Activated CD8-positive, alpha-beta memory T cell treated with anti-CD3 and anti-CD28 coated beads, Interleukin-2, amount 50 U/mL, for 1 hour (primary cell): ENCODE measurements around the gene SUGT1.

Experiments
- DNase-seq: peaks from one replicate; pipeline ENCODE4 v3.0.0-alpha.2; 2020; ENCODE audit errors: extremely low read depth

The SUGT1 gene

DNA sequence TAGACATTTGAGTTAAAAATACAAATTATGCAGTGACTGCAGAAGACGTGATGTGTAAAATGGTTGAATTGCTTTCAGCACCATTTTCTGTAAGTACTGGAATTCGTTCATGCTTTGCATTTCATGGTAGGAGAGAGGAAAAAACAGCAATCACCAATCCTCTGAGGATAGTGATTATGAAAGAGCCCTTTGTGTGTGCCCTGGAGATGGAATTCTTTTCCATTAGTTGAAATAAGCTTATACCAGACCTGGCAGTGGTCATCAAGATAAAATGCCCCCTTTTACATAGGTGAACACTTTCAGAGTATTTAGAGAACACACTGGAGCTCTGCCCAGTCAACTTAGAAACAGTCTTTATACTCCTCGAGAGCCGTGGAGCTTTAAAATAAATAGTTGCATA is 85.3 kb downstream of the SUGT1 start:
- DNase-seq, result no peak

DNA sequence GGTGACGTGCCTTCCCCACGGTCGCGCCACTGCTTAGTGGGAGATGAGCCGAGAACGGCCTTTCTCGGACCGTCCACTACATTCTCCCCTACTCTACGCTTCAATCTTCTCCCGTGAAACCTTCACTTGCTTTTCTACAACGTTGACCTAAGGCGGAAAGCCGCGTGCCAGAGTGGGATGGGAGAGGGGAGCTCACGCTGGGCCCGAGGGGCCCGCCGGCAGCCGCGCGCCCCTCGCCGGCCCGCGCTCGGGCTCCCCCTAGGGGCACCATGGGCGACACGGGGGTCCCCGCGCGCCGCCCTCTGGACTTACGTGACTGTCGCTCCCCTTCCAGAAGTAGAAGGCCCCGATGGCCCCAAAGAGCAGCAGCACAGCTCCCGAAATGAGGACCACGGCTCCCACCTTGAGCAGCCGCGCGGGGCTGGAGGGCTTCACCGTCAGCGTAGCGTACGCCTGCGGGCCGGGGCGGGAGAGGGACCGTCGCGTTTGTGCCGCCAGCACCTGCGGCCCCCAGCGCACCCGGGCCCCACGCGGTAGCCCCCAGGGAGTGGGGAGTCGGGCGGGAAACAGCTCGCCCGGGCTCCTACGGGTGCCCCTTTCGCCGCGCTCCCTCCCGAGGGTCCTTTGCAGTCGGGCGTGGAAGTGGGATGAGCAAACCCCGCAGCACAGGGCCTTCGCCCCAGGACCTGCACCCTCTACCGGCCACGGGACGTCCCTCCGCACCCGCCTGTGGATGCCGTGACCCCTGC is 86.3 kb downstream of the SUGT1 start:
- DNase-seq, result no peak

DNA sequence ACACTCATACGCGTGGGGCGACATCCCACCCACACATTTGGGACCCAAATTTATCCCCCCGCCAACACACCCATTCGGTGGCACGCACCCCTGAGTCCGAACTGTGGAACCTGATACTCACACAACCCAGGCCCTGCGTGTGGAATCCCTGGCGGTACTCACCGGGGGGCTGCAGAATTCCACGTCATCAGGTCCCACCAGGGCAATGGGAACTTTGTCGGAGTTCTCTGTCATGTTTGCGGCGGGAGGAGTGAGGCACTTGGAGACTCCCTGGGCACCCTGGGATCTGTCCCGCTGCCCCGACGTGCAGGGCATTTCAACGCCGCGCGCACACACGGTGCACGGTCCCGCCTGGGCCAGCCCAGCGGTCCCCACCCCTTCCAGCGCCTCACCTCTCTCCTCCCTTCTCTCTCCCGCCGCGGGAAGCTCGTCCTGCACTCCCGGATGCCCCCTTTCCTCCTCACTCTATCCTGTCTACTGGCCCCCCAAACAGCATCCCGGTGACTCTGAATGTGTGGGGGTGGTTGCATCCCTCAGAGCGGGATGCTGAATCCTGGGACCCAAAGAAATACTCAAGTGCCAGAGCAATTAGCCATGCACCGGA is 86.9 kb downstream of the SUGT1 start, which contains the start of gene CNMD:
TSS of gene CNMD (minus strand) at position 353 of the 604 bp plus-strand sequence. CDS start at position 234, 119 bp downstream.
- DNase-seq, result no peak

DNA sequence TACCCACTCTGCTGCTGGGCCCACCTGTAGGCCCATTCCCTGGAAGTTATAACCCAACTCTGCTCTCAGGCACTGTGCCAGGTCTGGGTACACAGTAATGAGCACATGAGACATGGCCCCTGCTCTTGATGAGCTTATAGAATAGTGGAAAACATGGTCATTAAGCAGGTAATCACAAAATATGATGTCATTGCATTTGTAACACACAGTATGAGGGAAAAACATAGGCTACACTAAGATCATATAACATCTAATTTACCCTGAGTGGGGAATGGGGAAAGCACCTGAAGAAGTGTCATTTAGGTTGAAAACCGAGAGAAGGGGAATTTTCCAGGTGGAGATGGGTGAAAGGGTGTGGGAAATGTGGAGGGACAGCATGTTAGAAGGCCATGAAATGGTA is 90.9 kb downstream of the SUGT1 start:
- no peak for DNase-seq

DNA sequence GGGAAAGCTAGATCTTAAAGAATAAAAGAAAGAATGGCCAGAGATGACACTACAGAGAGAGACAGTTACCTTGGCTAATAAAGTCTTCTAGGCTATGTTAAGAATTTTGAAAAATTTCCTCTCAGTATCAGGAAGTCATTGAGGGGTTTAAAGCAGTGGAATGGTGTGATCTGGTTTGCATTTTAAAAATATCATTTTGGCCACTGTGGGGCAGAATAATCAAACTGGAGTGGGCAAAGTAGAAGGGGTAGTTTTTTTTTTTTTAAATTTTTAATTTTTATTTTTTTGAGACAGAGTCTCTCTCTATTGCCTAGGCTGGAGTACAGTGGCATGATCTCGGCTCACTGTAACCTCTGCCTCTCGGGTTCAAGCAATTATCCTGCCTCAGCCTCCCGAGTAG is 91.4 kb downstream of the SUGT1 start:
- DNase-seq, result no peak

DNA sequence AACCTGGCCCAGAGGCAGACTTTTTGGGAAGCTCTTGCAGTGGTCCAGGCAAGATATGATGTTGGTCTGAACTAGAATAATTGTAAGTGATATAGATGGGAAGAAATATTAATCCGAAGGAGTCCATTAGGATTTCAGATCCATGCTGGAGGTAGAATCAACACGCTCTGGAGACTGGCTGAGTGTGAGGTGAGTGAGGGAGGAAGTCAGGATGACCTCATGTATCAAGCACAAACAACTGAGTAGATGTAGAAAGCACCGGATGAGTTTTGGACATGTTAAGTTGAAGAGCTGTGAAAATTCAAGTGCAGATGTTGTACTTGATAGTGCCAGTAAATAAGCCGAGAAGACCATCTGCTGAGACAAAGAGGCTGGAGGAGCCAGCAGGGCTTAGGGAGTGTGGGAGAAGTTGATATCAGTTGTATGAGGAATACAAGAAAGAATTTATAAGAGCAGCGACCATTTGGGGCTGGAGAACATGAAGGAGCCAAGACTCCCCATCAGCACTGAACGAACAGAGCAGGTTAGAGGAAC is 92.3 kb downstream of the SUGT1 start:
- DNase-seq, result no peak

DNA sequence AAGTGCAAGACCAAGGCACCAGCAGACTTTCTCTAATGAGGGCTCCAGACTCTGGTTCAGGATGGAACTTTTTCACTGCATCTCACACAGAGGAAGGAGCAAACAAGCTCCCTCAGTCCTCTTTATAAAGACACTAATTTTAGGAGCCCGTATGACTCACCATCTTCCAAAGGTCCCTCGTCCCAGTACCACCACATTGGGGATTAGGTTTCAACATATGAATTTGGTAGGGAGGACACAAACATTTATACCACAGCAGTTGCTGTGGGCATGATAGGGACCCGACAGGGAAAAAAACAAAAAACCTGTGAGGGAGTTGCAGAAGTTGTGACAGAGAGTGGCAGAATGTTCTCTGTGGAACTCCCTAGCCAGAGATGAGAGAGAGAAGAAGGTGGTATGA is 93.5 kb downstream of the SUGT1 start:
- no peak for DNase-seq

DNA sequence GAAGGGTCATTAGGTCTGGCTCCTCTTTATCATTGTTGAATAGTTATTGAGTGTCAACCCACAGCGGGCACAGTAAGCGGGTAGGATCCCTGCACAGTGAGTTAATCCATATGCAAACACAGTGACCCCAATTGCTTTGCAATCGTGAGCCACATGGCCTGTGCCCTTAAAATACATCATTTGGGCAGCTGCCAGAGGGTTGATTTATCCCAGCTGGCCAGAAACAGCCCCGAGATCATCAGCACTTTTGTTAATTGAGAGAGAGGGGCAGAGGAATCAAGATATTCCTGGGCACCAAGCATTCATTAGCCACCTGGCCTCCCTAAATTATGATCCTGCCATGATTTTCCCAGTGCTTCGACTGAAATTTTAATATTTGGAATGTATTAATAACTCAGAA is 96.8 kb downstream of the SUGT1 start:
- DNase-seq, result no peak
